Stimulated activated CD4-positive, alpha-beta T cell treated with anti-CD3 and anti-CD28 coated beads, Interleukin-15, amount 100 ng/mL, for 48 hours (primary cell): Measurements from ENCODE around the gene ADARB2.
"Not testable (repeated sequence)": the region's sequence is repeated elsewhere in the genome, so short reads cannot be mapped to it uniquely, and the experiment has no call there.

Source experiments
- DNase-seq, 2 donors: peaks; one replicate each; pipeline ENCODE4 v3.0.0-alpha.2; 2020; ENCODE audit warnings: low read depth in 2 of 2

ADARB2 gene

DNA sequence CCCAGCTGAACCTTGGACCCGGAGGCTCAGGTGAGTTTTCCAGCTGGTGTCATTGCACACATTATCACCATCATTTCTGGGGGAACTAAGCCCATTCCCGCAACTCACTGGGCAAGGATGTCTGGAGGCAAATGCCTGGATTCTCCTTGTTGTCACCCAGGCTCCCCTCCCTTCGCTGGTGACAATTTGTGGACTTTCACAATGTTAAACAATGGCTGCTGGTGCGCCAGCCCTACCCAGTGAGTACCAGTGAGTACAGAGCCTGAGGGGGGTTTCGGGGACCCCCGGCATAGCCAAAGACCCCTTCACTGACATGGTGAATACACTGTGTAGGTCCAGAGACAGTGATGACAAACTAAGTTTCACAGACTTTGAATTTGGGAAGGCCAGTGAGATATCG, 189.2 kb downstream of the ADARB2 start:
- DNase-seq, result no peak

- no peak for DNase-seq
Measured at GRCh38 chr10:1546431-1547110, 190.8 kb downstream of the ADARB2 start.

DNA sequence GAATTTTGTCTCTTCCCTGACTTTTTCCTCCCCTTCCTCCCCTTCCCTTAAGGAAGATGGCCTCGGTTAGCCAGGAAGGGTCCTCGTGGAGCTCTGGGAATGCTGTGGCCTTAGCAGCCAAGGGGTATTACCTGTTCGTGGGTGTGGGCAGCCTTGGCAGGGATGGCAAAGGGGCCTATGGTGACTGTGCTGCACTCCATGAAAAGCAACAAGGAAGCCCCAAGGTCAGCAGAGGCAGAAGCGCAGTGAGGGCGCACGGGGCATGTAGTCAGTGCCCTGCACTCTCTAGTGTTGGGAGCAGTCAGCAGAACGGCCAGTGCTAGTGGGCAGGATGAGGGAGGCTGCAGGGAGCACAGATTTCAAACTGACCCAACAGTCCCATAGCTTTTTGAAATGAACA, 191.8 kb downstream of the ADARB2 start:
- no peak for DNase-seq

DNA sequence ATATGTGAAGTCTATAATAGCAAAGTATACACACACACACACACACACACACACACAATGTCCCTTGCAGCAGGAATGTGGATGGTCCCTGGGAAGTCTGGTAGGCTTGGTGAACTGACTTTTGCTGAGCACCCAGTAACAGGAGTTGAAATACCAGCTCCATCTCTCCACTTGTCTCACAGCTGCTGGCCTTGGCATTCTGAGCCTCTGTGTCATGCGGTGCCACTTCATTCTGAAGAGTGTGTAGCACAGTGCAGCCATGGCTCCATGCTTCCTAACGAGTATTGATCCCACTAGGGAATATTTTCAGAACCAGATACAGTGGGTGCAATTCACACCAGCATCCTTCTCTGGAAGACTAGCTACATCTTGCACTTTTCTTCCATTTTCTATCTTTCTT, 192.4 kb downstream of the ADARB2 start:
- no peak for DNase-seq

DNA sequence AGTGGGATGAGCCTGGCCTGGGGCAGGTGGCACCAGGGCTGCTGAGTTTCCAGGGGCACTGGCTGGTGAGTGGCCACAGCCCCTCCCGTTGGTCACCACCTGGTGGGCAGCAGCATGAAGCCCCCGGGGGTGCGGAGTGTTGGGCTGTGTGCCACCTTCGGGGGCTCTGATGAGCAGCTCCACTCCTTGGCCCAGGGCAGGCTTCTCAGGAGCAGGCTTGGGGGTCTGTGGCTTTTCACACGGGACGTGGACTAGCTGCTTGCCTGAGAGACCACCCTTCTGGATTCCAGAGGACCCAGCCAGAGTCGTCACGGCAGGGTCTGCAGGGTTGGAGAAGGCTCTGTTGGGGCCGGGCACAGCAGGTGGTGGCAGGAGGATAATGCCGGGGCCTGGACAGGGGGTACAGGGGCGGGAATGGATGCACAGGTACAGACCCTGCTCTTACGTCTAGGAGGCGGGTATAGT, 193.1 kb downstream of the ADARB2 start:
- no peak for DNase-seq

- no peak for DNase-seq
Measured at GRCh38 chr10:1543596-1543995, 193.7 kb downstream of the ADARB2 start.

GRCh38 chr10:1542941-1543340, 194.4 kb downstream of the ADARB2 start:
- DNase-seq, result no peak

DNA sequence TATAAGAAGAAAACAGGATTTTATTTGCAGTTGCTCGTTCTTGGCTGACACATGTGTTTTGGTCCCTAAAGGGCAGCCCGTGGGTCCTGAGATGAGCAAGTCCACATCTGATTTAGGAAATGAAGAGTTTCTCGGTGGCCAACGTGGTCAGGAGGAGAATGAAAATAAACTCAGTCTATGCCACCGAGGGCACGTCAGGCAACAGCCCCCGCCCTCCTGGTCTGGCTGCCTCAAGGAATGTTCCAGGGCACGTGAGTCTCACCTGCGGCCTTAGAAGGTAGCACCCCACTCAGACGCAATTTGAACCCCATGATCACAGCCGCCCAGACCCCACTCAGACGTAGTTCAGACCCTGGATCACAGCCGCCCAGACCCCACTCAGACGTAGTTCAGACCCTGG, 197.2 kb downstream of the ADARB2 start:
- DNase-seq, result no peak

DNA sequence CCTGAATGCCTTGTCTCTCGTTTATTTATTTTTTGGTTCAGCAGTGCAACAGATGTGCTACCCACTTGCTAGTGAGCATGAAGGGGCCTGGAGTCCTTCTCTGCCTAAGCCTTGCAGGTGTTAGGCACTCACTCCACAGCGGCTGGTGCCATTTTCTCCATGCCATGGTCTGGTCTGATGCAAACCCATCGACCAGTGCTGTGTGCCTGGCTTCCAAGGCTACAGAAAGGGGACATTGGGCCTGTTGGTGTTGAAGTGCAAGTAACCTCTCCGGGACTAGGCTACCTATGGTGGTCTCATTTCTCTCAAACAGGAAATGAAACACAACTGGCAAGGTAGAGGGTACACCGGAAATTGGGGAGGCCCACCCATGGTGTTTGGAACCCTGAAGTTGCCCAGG, 198.1 kb downstream of the ADARB2 start:
- DNase-seq, result no peak

- DNase-seq, result no peak
Measured at GRCh38 chr10:1538531-1539061, 198.7 kb downstream of the ADARB2 start.

GRCh38 chr10:1538121-1538520, 199.2 kb downstream of the ADARB2 start:
- DNase-seq, result no peak

- not testable (repeated sequence) for DNase-seq
Measured at GRCh38 chr10:1537449-1537848, 199.9 kb downstream of the ADARB2 start.

- DNase-seq, result no peak
Measured at GRCh38 chr10:1536341-1536740, 201.0 kb downstream of the ADARB2 start.

DNA sequence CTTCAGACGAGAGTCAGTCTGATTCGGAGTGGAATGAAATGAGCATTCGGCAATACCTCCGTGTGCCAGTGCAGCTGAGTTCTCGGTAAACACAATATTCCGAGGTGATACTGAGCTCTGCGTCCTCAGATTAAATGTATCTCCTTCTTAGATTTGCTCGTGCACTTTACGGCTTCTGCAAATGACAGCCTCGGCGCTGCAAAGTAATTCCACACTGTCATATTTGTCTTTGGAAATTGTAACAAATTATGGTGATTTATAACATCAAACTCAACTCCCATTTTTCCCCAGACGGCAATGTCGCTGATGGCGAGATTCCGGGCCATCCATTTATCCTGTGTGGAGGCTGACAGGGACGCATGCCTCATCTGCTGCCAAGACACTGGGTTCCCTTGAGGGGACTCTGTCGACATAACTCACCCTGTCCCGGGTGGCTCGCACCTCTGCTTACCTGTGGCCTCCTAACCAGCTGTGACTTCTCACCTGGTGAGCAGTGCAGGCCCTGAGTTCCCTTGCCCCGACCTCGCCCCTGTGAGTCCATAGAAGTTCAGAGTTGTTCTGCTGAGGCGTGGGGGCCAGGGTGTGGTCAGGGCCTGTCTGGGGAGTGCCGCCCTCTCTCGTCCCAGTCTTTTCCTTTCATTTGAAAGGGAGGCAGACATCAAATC, 201.9 kb downstream of the ADARB2 start:
- DNase-seq, result no peak

DNA sequence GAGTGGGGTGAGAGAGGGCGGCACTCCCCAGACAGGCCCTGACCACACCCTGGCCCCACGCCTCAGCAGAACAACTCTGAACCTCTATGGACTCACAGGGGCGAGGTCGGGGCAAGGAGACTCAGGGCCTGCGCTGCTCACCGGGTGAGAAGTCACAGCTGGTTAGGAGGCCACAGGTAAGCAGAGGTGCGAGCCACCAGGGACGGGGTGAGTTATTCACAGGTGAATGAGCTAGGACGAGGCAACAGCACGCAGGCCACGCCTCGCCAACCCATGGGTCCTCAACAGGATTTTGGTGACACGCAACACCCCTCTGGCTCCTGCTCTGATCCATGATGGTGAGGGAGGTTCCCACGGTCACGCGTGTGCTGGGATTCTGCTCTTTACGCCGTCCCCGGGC, 202.5 kb downstream of the ADARB2 start:
- no peak for DNase-seq

DNA sequence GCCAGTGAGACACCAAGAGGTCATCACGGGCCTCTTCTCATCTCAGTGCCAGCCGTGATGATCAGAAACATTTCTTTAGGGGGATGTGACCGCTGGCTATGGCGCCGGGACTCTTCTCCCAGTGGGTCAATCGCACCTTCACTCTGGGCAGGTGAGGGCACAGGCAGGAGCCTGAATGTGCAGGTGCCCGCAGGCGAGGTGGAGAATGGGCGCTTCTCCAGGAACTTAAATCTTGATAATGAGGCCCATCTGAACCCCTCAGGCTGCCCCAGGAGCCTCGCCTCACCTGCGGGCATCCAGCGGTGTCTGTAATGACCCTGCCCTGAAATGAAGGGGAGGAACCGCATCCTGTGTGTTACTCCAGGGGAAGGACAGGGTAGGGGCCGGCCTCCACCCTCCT, 204.7 kb downstream of the ADARB2 start:
- DNase-seq, result no peak

DNA sequence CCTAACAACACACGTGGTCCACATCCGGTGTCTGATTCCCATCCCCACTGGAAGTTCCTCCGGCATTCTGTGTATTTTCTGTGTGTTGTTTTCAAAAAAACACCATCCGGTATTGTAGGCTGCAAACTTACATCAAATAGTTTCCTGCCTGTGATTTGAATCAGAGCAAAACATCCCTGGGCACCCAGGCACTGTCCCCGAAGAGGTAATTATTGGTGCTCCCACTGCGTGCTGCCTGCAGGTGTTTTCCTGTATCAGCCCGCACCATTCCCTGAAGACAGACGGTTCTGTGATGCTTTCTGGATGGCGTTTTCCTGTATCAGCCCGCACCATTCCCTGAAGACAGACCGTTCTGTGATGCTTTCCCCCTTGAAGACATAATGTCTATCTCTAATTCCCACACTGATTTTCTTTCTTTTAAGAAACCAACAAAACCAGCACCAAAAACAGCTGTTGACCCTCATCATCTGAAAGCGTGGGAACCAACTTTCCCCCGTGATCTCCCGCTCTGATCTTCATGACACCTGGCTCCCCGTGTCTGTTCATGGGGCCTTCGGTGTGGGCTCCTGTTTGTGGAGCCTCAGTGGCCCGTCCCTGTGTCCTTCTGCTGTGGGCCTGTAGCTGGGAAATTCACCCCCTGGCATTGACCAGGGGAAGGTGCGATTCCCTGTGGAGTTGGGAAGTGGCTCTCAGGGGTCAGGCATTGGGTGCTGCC, 205.3 kb downstream of the ADARB2 start:
- no peak for DNase-seq

DNA sequence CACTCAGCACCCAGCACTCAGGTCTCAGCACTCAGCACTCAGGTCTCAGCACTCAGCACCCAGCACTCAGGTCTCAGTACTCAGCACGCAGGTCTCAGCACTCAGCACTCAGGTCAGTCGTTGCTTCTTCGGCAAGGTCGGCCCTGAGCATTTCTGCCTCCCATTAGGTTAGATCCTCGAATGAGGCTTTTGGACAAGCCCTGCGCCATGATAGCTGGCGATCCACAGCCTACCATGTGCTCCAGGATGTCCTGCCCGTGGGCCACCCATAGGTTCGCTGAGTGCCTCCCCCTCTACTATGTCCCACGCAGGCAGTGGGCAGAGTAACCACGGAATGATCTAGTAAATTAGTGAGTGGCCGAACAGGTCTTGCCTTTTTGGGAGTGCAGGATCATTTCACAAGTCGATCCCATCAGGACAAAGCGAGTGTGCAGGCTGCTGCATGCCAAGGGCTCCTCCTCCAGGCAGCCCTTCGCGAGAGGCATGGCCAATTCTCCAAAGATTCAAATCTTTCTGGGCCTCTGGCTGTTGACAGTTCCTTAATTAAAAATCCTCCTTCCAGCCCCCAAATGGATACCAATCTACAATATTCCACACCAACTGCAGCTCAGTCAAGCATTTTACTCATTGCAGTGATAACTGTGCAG, 206.3 kb downstream of the ADARB2 start:
- no peak for DNase-seq

- no peak for DNase-seq
Measured at GRCh38 chr10:1529806-1530413, 207.4 kb downstream of the ADARB2 start.

GRCh38 chr10:1527951-1528350, 209.4 kb downstream of the ADARB2 start:
- no peak for DNase-seq

DNA sequence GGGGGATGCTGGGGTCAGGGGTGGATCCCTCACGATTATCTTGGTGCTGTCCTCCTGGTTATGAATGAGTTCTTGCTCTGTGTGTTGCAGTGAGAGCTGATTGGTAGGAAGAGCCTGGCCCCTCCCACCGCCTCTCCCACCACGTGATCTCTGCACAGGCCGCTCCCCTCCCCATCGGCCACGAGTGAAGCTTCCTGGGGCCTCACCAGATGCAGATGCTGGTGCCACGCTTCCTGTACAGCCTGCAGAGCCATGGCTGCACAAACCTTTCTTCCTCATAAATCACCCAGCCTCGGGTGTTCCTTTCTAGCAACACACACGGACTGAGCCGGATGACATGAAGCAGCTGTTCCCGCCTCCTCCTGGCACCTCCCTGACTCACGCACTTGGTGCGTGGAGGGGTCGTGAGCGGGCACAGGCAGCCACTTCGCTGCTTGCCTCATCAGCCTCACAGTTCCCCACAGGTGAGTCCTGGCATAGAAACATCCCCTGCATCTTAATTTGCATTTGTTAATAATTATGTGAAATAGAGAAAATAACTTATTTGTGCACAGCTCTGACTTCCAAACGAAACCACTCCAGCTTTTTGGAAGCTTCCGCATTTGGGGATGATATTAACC, 210.8 kb downstream of the ADARB2 start:
- no peak for DNase-seq
